Ascending aorta (tissue), 2 donors: ENCODE data around the gene PRR35. TPM values are rescaled to one million over a fixed set of nuclear protein-coding genes. Genes with fewer than 3 reads are reported as not detected.

ENCODE experiments used
- DNase-seq, 2 donors: peaks; one replicate each; pipeline ENCODE4 v3.0.0-alpha.2; 2019; ENCODE audit warnings: low spot score in 2 of 2
- H3K27ac ChIP-seq, 2 donors: fragments of 200-600 bp; sonication (generic); one replicate each; pipeline ENCODE4 v1.5.1; 2016 to 2017; ENCODE audit warnings: mild to moderate bottlenecking in 1 of 2
- H3K27me3 ChIP-seq: fragments of 200-600 bp; sonication (generic); one replicate; pipeline ENCODE4 v1.5.1; 2017
- H3K36me3 ChIP-seq, 2 donors: fragments of 200-600 bp; sonication (generic); one replicate each; pipeline ENCODE4 v1.5.1; 2016
- H3K4me1 ChIP-seq, 2 donors: fragments of 200-600 bp; sonication (generic); one replicate each; pipeline ENCODE4 v1.5.1; 2016 to 2017; ENCODE audit warnings: mild to moderate bottlenecking in 1 of 2
- H3K4me3 ChIP-seq, 2 donors: fragments of 200-600 bp; sonication (generic); one replicate each; pipeline ENCODE4 v1.5.1; 2016 to 2017; ENCODE audit warnings: mild to moderate bottlenecking in 1 of 2
- H3K9me3 ChIP-seq, 2 donors: fragments of 200-600 bp; sonication (generic); one replicate each; pipeline ENCODE4 v1.5.1; 2016
- CTCF ChIP-seq, 3 experiments: fragments of 200-600 bp in 2 of 3; fragments of 450-650 bp in 1 of 3; sonication (generic) in 2 of 3; IDR thresholded peaks; one replicate each; pipeline ENCODE4 v1.5.1; 2016 to 2019; ENCODE audit warnings: antibody characterized with exemption in 3 of 3, mild to moderate bottlenecking in 1 of 3, moderate library complexity in 1 of 3
- intact Hi-C: fragments of 100-400 bp; cut with DNase I; formaldehyde crosslinking; loops from one replicate; pipeline ENCODE4 v1.15.1; 2023
- total RNA-seq: library from RNA; depleted of rRNA; stranded (reverse); fragments of >200 nt; gene quantifications from one replicate; pipeline ENCODE4 v1.1.0, GENCODE V29; 2016

PRR35 gene
- total RNA-seq, 1 donor from 2014 or later, result not detected

GRCh38 chr16:572865-573650 is 12.9 kb downstream of the PRR35 start:
- H3K4me3 ChIP-seq, result no peak overlapping the region
- H3K4me1 ChIP-seq, result peaks cover 0 to 9% of the 10 kb centered on the region in 2 donors
- peaks cover 21 to 27% of the 10 kb centered on the region in 2 donors for H3K36me3 ChIP-seq
- H3K27me3 ChIP-seq, result no peaks in the 10 kb centered on the region
- H3K9me3 ChIP-seq, result no peaks in the 10 kb centered on the region
- H3K27ac ChIP-seq, result no peak overlapping the region
- DNase-seq, result no peak
- intact Hi-C loops, result no loop called here
- TF ChIP-seq CTCF (IDR thresholded peaks at IDR 0.05), result no peak

- H3K27me3 ChIP-seq, result no peaks in the 10 kb centered on the region
- H3K9me3 ChIP-seq, result no peaks in the 10 kb centered on the region
- H3K36me3 ChIP-seq, result peaks cover 21 to 27% of the 10 kb centered on the region in 2 donors
- no peak for TF ChIP-seq CTCF (IDR thresholded peaks at IDR 0.05)
- intact Hi-C loops, result no loop called here
- DNase-seq, result no peak
- peaks cover 0 to 7% of the 10 kb centered on the region in 2 donors for H3K4me1 ChIP-seq
- H3K4me3 ChIP-seq, result no peak overlapping the region
- no peak overlapping the region for H3K27ac ChIP-seq
Observed at GRCh38 chr16:574021-574760, 14.0 kb downstream of the PRR35 start.

- Histone ChIP-seq H3K9me3 (no peaks in the 10 kb centered on the region), H3K4me3 (no peak overlapping the region), H3K27ac (no peak overlapping the region), H3K36me3 (peaks cover 21 to 27% of the 10 kb centered on the region in 2 donors), H3K4me1 (peaks cover 0 to 2% of the 10 kb centered on the region in 2 donors), H3K27me3 (no peaks in the 10 kb centered on the region)
- no peak for DNase-seq
- TF ChIP-seq CTCF (IDR thresholded peaks at IDR 0.05), result no peak
- intact Hi-C loops, result no loop called here
Observed at GRCh38 chr16:575354-576196, 15.4 kb downstream of the PRR35 start.

GRCh38 chr16:576197-576822 is 16.1 kb downstream of the PRR35 start:
- intact Hi-C loops, result no loop called here
- no peak for TF ChIP-seq CTCF (IDR thresholded peaks at IDR 0.05)
- Histone ChIP-seq H3K9me3 (no peaks in the 10 kb centered on the region), H3K27me3 (no peaks in the 10 kb centered on the region), H3K27ac (no peak overlapping the region), H3K4me1 (no peaks in the 10 kb centered on the region), H3K36me3 (peaks cover 27 to 28% of the 10 kb centered on the region in 2 donors), H3K4me3 (no peak overlapping the region)
- no peak for DNase-seq

GRCh38 chr16:576823-577201 is 16.6 kb downstream of the PRR35 start:
- Histone ChIP-seq H3K27me3 (no peaks in the 10 kb centered on the region), H3K4me3 (no peak overlapping the region), H3K27ac (no peak overlapping the region), H3K4me1 (no peaks in the 10 kb centered on the region), H3K36me3 (peaks cover 27 to 28% of the 10 kb centered on the region in 2 donors), H3K9me3 (no peaks in the 10 kb centered on the region)
- intact Hi-C loops, result no loop called here
- TF ChIP-seq CTCF (IDR thresholded peaks at IDR 0.05), result no peak
- DNase-seq, result no peak
